HG02763 (cell line): ENCODE data around the gene DIS3L2.

Experiments used
- ATAC-seq: cut with Tn5 transposase; IDR thresholded peaks from one replicate; pipeline ENCODE4 v1.9.1; 2021; ENCODE audit warnings: mild to moderate bottlenecking, moderate library complexity; ENCODE audit not compliant: unreplicated experiment

DIS3L2 gene

GRCh38 chr2:231955758-231956472 lies 5.6 kb upstream of the DIS3L2 start:
- ATAC-seq, result no peak

GRCh38 chr2:231957913-231958763 lies 3.4 kb upstream of the DIS3L2 start:
- ATAC-seq, result no peak

- no peak for ATAC-seq
These were observed 634 bp upstream of the DIS3L2 start for GRCh38 chr2:231960810-231961348.

GRCh38 chr2:231965102-231965501 lies 3.6 kb downstream of the DIS3L2 start:
- ATAC-seq, result no peak

GRCh38 chr2:231966886-231967285 lies 5.4 kb downstream of the DIS3L2 start:
- no peak for ATAC-seq

- no peak for ATAC-seq
These were observed 7.3 kb downstream of the DIS3L2 start for GRCh38 chr2:231968820-231969219.

- no peak for ATAC-seq
These were observed 8.9 kb downstream of the DIS3L2 start for GRCh38 chr2:231970461-231970860.

GRCh38 chr2:231975001-231975400 lies 13.5 kb downstream of the DIS3L2 start:
- ATAC-seq, result no peak

GRCh38 chr2:231977430-231977829 lies 15.9 kb downstream of the DIS3L2 start:
- ATAC-seq, result no peak

- no peak for ATAC-seq
These were observed 23.5 kb downstream of the DIS3L2 start for GRCh38 chr2:231984992-231985391.

GRCh38 chr2:231985823-231986261 lies 24.3 kb downstream of the DIS3L2 start:
- ATAC-seq, result no peak

GRCh38 chr2:231987124-231987727 lies 25.7 kb downstream of the DIS3L2 start:
- no peak for ATAC-seq

- ATAC-seq, result no peak
These were observed 26.8 kb downstream of the DIS3L2 start for GRCh38 chr2:231988179-231988866.

GRCh38 chr2:231991664-231992063 lies 30.2 kb downstream of the DIS3L2 start:
- ATAC-seq, result no peak

GRCh38 chr2:231992888-231993287 lies 31.4 kb downstream of the DIS3L2 start:
- no peak for ATAC-seq

GRCh38 chr2:231996797-231997540 lies 35.5 kb downstream of the DIS3L2 start:
- ATAC-seq, result no peak

- ATAC-seq, result no peak
These were observed 36.5 kb downstream of the DIS3L2 start for GRCh38 chr2:231998046-231998445.

- no peak for ATAC-seq
These were observed 38.9 kb downstream of the DIS3L2 start for GRCh38 chr2:232000439-232000838.

GRCh38 chr2:232001073-232001472 lies 39.6 kb downstream of the DIS3L2 start:
- no peak for ATAC-seq

GRCh38 chr2:232006253-232006652 lies 44.7 kb downstream of the DIS3L2 start:
- ATAC-seq, result no peak
